ENCODE data around the gene SAP130.

- TF ChIP-seq CTCF (IDR thresholded peaks at IDR 0.05): no peak
- TF ChIP-seq POLR2A (IDR thresholded peaks at IDR 0.05): no peak
- no peak for TF ChIP-seq EP300 (IDR thresholded peaks at IDR 0.05)
These were observed 31.7 kb downstream of the SAP130 start for GRCh38 chr2:127996160-127996559.
